Measurements from ENCODE around the gene KRTAP10-2.
"Not testable (repeated sequence)": the region's sequence is repeated elsewhere in the genome, so short reads cannot be mapped to it uniquely, and the experiment has no call there.

- not testable (repeated sequence) for TF ChIP-seq CTCF (IDR thresholded peaks at IDR 0.05; ENCODE audit: borderline replicate concordance, extremely low read depth, low read length, poor library complexity, severe bottlenecking); EZH2 (IDR thresholded peaks at IDR 0.05; ENCODE audit: borderline replicate concordance, low read depth, low read length, severe bottlenecking)
These were observed 22.5 kb upstream of the KRTAP10-2 start, which contains the start of gene KRTAP10-4 for GRCh38 chr21:44573630-44574456.
